Right lobe of liver (tissue), 6 donors: ENCODE results near the gene ALDH1A1. TPM values are rescaled to one million over a fixed set of nuclear protein-coding genes. Genes with fewer than 3 reads are reported as not detected.

Source experiments
- ATAC-seq, 4 donors: fragments of 200-7000 bp; cut with Tn5 transposase; one replicate each; pipeline ENCODE4 v1.9.1; 2020; ENCODE audit warnings: mild to moderate bottlenecking in 4 of 4, moderate library complexity in 4 of 4
- DNase-seq, 3 donors: peaks; one replicate each; pipeline ENCODE4 v3.0.0-alpha.2; 2020
- H3K27ac ChIP-seq, 3 donors: fragments of 200-600 bp; one replicate each; pipeline ENCODE4 v1.8.0; 2022
- H3K27me3 ChIP-seq, 2 donors: fragments of 200-600 bp; one replicate each; pipeline ENCODE4 v1.8.0; 2022
- H3K36me3 ChIP-seq, 4 donors: fragments of 200-600 bp; sonication (generic) in 1 of 4; one replicate each; pipeline versions ENCODE4 v1.5.1 to v1.8.0; 2017 to 2022; ENCODE audit warnings: control low read depth in 1 of 4
- H3K4me1 ChIP-seq, 4 donors: fragments of 200-600 bp; sonication (generic) in 1 of 4; one replicate each; pipeline versions ENCODE4 v1.5.1 to v1.8.0; 2017 to 2022; ENCODE audit warnings: control low read depth in 1 of 4
- H3K4me3 ChIP-seq, 3 donors: fragments of 200-600 bp; one replicate each; pipeline ENCODE4 v1.8.0; 2022
- H3K9me3 ChIP-seq, 4 donors: fragments of 200-600 bp; sonication (generic) in 1 of 4; one replicate each; pipeline versions ENCODE4 v1.5.1 to v1.8.0; 2017 to 2022; ENCODE audit warnings: control low read depth in 1 of 4
- CTCF ChIP-seq, 4 donors: fragments of 200-600 bp in 3 of 4; fragments of 450-650 bp in 1 of 4; IDR thresholded peaks; one replicate each; pipeline versions ENCODE4 v1.5.1 to v1.8.0; 2016 to 2022; ENCODE audit warnings: antibody characterized with exemption in 4 of 4, mild to moderate bottlenecking in 2 of 4
- POLR2A ChIP-seq: fragments of 450-650 bp; IDR thresholded peaks from one replicate; pipeline ENCODE4 v1.6.1; 2017; ENCODE audit warnings: antibody characterized with exemption, mild to moderate bottlenecking
- WGBS: methylation state at CpG from one replicate; pipeline ENCODE4 v1.1.6; 2018; ENCODE audit warnings: low coverage, low lambda C conversion rate; ENCODE audit not compliant: insufficient coverage; ENCODE audit errors: missing lambda C conversion rate; 5-methylcytosine and 5-hydroxymethylcytosine counted together
- intact Hi-C, 2 donors: fragments of 100-400 bp; cut with DNase I; formaldehyde crosslinking; loops; one replicate each; pipeline versions ENCODE4 v1.11.2 to v1.14.1; 2022
- total RNA-seq, 6 experiments: library from RNA; depleted of rRNA in 2 of 6; stranded (reverse); fragments of >200 nt in 2 of 6; fragmentation: NEBNext Ultra II Directional in 3 of 6; extraction: Animal tissue kit (Norgen Biotek cat#: 25700) in 3 of 6; gene quantifications; one replicate each; pipeline versions ENCODE4 v1.1.0 to v1.2.4, GENCODE V29; 2016 to 2023
- donor health status: DM: no; HTN: yes; CAD: no.
- donor health status: DM: no; HTN: no; CAD: no.
- donor health status: DM: no; HTN: no; CAD: no.
- donor health status: DM: no; HTN: yes; CAD: no.
- donor health status: DM: no; HTN: yes; CAD: no.

The ALDH1A1 gene
- total RNA-seq, 6 experiments from 2014 or later, result 309 to 1,702 (median 521) TPM

GRCh38 chr9:72906810-72907209, 46.0 kb downstream of the ALDH1A1 start:
- Histone ChIP-seq H3K36me3 (peaks cover 0 to 85% (median 28%) of the 10 kb centered on the region in 4 donors), H3K27me3 (no peaks in the 10 kb centered on the region), H3K9me3 (no peaks in the 10 kb centered on the region), H3K27ac (no peak overlapping the region), H3K4me3 (no peak overlapping the region), H3K4me1 (peaks cover 0 to 27% (median 0%) of the 10 kb centered on the region in 4 donors)
- TF ChIP-seq POLR2A, result no peak
- no peak for TF ChIP-seq CTCF (IDR thresholded peaks at IDR 0.05)
- DNase-seq (no peak), ATAC-seq (no peak)
- 67% methylated on average over 1 of the region's 1 CpG for WGBS
- intact Hi-C loops, result no loop called here

GRCh38 chr9:72905514-72906480, 47.1 kb downstream of the ALDH1A1 start:
- no peak for ATAC-seq
- TF ChIP-seq CTCF (IDR thresholded peaks at IDR 0.05) (no peak), POLR2A (no peak)
- Histone ChIP-seq H3K4me1 (peaks cover 0 to 27% (median 0%) of the 10 kb centered on the region in 4 donors), H3K4me3 (no peak overlapping the region), H3K36me3 (peaks cover 0 to 86% (median 33%) of the 10 kb centered on the region in 4 donors), H3K27ac (peak overlapping the region in 1 of 3 donors; percentile 5), H3K9me3 (no peaks in the 10 kb centered on the region), H3K27me3 (no peaks in the 10 kb centered on the region)
- intact Hi-C loops, result no loop called here
- no peak for DNase-seq
- WGBS, result 82% methylated on average over 3 of the region's 3 CpGs

- H3K4me3 ChIP-seq, result no peak overlapping the region
- no peaks in the 10 kb centered on the region for H3K27me3 ChIP-seq
- ATAC-seq, result no peak
- TF ChIP-seq POLR2A (no peak), CTCF (IDR thresholded peaks at IDR 0.05) (no peak)
- no peaks in the 10 kb centered on the region for H3K9me3 ChIP-seq
- no peak overlapping the region for H3K27ac ChIP-seq
- H3K4me1 ChIP-seq, result peaks cover 0 to 27% (median 0%) of the 10 kb centered on the region in 4 donors
- DNase-seq, result no peak
- WGBS, result 50% methylated on average over 2 of the region's 2 CpGs
- intact Hi-C loops, result no loop called here
- H3K36me3 ChIP-seq, result peaks cover 0 to 95% (median 33%) of the 10 kb centered on the region in 4 donors
Measured at GRCh38 chr9:72904267-72905093, 48.4 kb downstream of the ALDH1A1 start.

- Histone ChIP-seq H3K4me1 (peaks cover 0 to 27% (median 0%) of the 10 kb centered on the region in 4 donors), H3K4me3 (no peak overlapping the region), H3K27ac (no peak overlapping the region), H3K9me3 (no peaks in the 10 kb centered on the region), H3K36me3 (peaks cover 0 to 96% (median 31%) of the 10 kb centered on the region in 4 donors), H3K27me3 (no peaks in the 10 kb centered on the region)
- DNase-seq (no peak), ATAC-seq (no peak)
- intact Hi-C loops, result no loop called here
- TF ChIP-seq POLR2A, result no peak
- no peak for TF ChIP-seq CTCF (IDR thresholded peaks at IDR 0.05)
- WGBS, result 85% methylated on average over 4 of the region's 4 CpGs
Measured at GRCh38 chr9:72903103-72903502, 49.8 kb downstream of the ALDH1A1 start.
